Fibroblast of peridontal ligament (primary cell): ENCODE results near the gene ITIH3.
A peak's percentile ranks its signal among the peaks of the same experiment; 100 is the strongest.

Experiments
- DNase-seq: peaks from one replicate; pipeline ENCODE4 v3.0.0-alpha.2; 2010; ENCODE audit errors: extremely low read depth

ITIH3 gene

DNA sequence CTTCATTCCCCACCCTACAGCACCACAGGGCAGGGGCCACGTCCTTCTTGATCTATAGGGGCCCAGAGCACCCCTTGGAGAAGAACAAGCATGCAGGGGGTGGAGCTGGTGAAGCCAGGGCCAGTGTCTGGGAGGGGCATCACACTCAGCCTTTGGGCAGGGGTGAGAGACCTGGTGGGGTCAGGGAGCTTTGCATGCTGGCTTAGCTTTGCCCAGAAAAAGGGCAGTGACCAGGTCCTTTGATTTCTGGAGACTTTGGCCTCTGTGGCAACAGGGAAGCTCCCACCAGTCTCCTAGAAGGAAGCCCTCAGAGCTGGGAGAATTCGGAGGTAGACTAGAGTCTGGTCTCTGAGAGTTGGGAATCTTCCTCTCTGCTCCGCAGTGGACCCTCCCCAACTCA, 34.9 kb downstream of the ITIH3 start:
- DNase-seq, result no peak

DNA sequence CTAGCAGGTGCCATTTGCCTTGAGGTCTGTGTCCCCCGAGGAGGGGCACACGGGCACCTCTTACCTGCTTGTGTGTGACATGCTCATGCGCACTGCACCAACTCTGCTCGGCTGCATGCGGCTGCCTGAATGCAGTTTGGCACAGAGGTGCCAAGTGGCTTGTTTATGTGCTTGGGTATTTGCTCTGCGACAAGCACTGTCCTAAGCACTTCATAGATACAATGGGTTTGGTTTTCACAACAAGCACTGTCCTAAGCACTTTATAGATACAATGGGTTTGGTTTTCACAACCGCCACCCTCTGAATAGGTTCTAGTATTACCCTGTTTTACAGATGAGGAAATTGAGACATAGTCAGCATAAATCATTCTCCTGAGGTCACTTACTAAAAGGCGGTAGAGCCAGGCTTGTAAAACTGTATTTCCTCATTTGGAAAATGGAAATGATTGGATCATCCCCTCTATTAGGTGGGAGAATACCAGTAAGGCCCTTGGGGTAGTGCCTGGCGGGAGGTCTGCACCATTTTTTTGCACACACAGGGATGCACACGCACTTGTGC, 35.4 kb downstream of the ITIH3 start:
- DNase-seq, result no peak

DNA sequence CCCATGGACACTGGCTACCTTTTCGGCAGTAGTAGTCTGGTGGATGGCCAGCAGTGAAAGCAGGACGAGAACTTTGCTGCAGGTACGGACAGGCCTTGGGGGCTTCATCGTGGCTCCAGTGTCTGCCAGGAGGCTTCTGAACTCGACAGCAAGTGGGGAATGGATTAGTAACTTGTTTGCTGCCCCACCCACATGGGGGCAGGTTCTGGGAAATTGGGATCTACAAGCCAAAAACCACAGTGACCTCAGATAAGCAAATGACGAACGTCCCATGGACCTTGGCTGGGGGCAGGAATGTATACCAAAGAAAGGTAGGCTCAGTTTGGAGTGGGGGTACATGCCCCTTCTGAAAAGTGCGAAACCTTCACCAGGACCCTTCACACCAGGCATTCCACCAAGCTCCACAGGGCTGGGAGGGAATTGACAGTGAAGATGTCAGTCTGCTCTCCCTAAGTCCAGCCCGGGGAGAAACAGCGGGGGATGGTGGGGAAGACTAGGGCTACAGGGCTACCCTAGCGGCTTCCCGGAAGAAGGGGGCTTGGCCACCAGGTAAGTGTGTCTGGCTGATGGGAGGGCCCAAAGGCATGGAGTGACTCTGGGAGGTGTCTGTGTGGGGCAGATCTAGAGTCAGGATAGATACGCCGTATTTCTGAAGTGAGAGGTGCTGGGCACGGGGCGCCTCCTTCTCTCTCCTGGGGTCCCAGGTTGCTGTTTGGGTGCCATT, 36.1 kb downstream of the ITIH3 start, which contains the start of gene ITIH4:
ITIH4 (minus strand) TSS at position 138 of the 724 bp plus-strand sequence; CDS start at position 108, 30 bp downstream.
- no peak for DNase-seq

DNA sequence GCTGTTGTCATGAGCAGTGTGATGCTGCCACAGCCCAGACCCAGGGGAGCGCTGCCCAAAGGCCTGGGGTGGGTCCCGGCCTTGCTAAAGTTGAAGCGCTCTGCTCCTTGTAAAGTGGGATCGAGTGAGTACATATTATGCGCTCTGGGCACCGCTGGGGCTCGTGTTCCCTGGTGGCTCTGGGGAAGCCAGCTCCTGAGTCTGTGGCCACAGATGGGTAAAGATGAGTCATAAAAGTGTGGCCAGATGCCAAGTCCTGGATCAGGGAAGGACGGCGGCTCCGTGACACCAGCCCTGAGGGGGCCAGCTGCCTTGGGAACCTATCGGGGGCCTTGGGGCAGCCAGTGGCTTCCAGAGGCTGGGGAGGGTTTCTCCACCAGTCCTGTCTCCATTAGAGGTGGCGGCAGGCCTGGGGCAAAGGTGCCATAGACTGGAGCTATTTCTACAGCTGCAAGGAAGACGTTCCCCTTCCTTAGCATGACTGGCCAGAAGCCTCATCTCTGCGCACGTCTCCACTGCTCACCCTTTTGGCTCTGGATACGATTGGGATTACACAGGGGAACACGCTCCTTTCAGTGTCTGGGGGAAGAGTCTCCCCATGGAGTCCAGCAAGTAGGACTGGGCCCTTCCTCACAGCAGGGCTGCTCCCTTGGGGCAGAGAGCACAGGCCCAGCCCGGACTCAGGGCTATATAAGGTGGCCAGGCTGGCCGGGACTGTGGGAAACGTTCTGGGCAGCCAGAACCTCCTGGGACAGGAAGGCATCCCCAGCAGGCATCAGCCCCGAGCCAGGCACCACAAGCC, 37.1 kb downstream of the ITIH3 start:
- peak; percentile 72 for DNase-seq

DNA sequence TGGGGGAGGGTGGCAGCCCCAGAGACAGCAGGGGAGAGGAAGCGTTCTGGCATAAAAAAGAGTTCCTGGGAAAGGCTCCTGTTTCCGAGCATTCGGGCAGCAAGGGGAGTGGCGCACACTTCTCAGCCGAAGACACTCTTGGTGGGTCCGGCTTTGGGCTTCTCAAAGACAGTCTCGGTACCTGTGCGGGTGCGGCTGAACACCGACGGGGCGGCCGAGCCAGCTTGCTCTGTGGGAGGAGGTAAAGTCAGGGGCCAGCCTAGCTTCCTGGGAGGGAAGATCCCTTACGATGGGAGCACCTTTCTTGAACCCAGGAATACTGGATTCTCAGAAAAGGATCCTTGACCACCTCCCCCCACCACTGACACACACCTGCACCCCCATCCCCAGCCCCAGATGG, 38.6 kb downstream of the ITIH3 start:
- no peak for DNase-seq

DNA sequence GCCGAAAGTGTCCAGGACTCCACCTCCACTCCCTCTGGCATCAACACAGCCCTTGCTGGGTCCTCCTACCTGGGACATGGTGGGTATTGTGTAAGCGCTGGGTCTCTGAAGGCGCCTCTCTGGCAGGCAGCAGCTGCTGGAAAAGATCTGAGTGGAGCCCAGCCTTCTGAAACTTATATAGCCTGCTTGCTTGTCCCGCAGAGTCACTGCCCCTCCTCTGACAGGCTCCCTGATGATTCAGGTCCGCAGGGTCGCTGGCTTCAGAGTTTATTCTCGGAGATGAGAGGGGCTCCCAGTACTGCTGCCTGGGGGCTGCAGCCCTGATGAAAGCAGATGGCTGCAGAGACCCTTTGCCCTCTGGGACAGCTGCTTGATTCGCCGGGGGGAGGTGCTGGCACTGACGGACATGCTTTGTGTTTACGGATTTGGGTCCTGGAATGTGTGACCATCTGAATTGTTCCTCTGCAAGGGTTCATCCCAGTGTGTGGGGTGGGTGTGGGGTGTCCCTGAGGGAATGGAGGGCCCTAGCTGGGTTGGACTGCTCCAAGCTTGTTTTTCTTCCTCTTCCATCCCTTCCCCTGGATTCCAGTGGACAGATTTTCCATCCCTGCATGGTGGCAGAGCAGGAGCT, 40.4 kb downstream of the ITIH3 start, which contains the start of gene MUSTN1:
MUSTN1 (minus strand) TSS at position 149 of the 631 bp plus-strand sequence; CDS start at position 78, 71 bp downstream.
- peak; percentile 14 for DNase-seq

DNA sequence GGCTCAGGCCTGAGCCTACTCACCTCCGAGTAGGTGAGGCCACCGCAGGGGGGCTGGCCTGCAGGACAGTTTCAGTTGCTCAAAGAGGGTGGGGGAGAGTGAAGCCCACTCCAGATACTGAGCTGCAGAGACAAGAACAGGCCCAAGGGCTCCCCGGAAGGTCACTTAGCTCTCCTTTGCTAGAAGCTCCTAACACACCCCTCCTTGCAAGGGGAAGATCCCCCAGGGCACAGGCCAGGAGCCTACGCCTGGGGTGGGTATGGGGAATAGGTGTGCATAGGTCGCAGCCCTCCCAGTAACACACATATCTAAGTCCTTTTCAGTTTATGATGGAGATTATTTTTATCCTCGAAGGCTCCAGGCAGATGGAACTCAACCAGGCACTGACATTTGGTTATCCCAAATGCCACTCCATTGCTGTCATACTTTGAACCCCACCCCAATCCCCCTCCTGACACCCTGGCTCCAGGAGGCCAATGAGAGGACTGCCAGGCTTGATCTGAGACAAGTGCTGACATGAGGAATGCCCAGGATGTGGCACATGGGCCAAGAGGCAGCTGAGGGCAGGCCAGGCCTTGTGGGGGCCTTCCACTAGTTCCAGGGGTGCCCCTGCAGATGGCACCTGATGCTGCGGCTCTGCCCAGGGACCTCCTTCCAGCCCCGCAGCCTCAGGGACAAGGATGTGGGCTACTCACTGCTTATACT, 41.3 kb downstream of the ITIH3 start:
- no peak for DNase-seq

DNA sequence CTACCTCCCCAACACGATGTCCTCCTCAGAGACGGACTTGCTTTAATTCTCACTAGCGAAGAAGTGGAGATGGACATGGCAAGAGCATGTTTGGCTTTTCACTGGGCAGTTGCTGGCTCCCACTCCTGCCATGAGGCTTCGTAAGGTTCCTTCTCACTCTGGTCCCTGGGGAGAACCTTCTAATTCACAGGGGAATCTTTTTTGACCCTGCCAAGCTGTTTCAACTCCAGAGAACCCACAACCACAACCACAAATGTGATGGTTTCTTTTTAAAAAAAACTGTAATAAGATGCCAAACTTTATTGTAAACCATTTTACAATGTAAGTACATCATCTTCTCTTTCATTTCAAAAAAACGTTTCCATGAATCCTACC, 41.9 kb downstream of the ITIH3 start:
- no peak for DNase-seq

DNA sequence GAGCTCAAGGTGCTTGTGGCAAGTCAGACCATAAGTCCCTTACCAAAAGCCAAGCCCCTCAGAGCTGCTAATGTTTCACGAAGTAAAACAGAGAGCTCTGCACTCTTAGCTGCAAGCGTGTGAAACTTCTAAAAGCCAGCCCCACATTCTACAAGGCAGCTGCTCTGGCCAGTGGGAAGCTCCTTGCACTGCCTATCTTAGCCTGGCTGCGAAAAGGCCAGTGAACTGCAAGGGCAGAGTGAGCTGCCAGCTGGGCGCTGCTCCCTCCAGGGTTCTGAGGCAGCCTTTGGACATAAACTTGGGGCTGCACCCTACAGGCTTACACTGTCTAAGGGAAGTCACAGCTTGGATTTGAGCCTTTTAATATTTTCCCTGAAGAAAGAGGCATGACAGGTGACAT, 42.4 kb downstream of the ITIH3 start:
- DNase-seq, result no peak

DNA sequence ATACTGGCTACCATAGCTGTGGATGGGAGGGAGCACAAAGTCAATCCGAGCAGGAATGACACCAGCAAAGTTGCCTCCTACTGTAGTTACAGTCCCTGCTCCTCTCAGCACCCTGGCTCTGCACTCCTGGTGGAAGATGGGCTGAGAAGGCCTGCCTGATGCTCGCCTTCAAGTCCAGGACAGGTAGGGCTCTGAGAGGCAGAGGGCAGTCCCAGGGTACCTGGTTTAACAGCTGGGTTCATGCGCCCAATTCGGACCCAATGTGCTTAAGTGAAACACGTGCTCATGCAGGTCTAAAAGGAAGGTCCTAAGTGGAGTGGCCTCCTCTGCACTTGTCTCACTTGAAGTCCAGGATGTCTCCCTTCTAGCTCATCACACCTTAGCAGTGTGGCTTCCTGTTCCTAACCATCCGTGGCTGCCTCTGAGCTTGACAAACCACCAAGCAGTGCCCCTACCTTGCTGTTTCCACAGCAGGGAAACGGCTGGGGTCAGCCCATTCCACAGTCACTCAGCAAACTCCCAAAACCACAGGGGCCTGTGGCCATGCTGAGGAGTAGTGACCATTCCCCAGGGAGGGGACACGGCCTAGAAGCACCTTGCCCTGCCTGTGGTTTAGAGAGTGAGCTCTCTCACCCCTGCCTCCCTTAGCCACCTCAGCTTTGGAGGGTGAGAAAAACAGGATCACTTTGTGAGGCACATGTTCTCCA, 44.1 kb downstream of the ITIH3 start:
- DNase-seq, result no peak

DNA sequence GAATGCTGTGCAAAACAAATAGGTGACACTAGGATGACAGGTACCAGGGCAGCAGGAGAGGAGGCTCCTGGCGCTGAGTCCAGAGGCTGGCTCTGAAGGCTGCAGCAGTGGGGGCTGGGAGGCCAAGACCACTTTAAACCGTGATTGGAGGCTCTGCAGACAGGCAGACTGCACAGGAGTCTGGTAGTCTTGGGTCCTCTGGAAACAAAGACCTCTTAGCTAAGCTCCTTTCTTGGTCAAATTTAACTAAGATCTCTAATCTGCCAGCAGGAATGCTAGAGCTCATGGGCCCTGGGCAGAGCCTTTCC, 44.6 kb downstream of the ITIH3 start:
- no peak for DNase-seq

DNA sequence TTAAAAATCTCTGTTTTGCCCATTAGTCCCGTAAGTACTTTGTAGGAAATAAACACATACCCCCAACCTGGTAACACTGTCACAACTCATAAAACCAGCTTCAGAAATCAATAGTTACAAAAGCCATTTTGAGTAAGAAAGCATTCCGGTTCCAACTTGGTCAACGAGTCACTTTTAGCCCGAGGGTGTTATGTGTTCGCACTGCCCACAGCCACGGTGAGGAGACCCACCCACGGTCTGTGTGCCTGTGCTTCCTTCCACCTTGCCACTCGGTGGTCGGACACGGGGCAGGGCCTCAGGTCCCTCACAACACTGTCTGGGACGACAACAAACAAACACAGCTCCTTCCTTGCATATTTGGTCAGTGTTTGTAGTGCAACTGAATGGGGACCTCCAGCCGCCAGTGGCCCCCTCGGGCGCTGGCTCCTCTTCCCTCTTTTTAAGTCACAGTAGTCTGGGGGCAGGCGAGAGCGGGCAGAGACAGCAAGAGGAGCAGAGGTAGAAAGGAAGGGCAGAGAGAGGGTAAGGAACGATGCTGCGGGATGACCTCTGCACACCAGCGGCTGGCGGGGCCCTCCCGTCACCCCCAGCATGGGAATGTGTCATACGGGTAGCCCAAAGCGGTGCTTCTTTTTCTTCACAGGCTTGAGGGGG, 45.4 kb downstream of the ITIH3 start:
- DNase-seq, result no peak

DNA sequence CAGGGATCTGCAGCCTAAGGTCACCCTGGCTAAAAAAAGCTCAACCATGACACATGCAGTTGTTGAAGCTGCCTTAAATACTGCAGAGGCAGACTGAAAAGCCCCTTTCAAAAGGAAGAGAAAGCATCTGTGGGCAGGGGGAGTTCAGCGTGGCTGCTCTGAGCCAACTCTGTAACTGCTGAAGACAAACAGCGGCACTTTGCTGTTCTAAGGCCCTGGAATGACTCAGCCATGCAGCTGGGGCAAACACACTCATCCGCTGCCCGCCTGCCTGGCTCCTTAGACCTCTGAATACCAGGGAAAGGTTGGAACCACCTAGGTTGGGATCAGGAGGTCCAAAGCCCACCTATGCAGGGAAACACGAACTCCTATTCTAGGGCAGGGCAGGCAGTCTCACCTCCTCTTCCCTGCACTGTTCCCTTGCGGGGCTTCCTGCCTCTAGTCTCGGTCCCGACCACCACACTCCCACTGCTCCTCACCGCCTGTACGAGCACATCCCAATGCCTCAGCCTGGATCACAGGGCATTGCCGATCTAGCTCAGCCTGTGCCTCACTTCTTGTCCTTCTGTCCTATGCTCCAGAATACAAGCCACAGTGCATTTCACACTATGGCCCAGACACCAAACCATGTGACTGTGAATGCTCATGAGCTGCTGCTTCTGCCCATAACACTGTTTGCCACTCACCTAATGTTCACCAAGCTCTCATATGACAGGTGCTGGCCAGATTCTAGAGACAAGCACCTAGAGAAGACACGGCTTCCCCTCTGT, 46.8 kb downstream of the ITIH3 start:
- DNase-seq, result no peak

DNA sequence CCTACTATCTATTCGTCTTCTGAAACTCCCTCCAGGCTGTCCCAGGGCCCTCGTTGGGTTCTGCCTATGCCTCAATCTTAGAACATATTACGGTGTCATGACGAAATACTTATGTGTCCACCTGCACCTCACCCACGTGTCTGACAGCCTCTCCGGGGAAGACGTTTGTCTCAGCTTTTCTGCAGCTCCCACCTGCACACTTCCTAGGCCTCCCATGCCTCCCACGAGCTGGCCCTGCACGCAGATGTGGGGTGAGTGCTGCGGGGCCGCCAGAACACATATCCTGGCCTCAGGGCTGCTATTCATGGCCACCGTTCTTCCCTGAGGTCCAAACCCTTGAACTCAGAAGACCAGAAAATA, 47.4 kb downstream of the ITIH3 start:
- no peak for DNase-seq

DNA sequence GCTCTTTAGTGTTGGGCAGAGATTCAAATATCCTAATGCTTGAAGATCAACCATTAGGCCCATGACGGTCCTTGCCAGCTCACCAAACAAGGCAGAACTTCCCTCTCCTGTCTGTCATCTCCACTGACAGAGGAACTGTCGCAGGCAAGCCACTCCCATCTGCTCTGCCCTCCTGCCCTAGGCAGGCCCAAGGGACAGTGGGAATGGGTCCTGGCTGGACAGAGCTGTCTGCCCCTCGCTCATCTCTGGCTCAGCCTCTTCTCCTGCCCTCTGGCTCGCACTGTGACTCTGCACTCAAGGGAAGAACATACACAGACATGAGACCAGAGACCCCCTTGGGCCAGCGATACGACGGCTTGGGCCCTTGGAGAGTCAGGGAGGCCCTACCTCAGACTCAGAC, 47.8 kb downstream of the ITIH3 start:
- DNase-seq, result no peak

DNA sequence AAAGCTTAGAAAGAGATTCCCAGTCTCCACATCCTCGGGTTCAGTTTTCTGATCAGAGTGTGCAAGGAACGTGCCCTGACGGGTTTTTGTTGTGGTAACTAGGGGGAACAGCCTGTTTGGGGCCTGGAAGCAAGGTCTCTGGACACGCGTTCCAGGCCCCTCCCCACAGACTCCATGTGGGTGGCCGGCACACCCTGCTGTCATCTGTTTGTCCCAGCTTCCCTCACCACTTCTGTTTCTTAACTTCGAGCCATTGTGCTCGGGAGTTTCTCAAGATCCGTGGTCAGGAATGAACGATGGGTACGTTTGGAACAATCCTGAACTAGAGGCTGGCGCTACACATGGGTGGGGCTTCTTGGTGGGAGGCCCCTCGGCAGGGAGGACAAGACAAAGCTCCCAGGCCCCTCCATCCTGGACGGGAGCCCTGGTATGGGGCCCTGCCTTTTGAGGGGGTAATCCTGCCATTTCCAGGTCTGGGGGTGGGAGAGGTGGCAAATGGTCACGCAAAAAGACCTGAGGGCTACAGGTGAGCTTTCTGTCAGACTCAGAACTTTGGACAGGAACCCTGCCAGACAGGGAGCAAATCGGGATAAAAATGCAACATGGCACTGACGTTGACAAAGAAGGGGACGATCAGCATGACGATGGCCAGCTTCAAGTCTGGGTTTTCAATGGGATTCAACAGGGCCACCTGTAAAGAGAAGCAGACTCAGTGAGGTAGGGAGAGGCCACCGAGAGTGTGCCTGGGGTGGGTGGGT, 48.7 kb downstream of the ITIH3 start:
- DNase-seq, result no peak

DNA sequence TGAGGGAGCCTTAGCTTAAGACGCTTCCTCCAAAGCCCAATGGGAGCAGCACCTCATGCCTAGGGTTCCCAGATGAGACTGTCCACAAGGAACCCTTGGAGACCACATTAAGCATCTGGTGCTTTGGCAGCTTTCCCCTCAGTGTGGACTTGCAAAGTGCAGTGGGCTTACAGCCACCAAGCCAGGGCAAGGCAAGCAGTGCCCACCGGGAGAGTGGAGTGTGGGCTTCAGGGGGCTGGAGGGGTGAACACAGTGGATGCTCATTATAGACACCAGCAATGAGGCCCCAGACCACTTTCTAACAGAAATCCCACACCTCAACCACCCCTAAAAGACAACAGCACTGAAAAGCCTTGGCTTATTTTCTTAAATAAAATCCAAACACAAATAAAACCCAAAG, 49.3 kb downstream of the ITIH3 start:
- DNase-seq, result no peak

DNA sequence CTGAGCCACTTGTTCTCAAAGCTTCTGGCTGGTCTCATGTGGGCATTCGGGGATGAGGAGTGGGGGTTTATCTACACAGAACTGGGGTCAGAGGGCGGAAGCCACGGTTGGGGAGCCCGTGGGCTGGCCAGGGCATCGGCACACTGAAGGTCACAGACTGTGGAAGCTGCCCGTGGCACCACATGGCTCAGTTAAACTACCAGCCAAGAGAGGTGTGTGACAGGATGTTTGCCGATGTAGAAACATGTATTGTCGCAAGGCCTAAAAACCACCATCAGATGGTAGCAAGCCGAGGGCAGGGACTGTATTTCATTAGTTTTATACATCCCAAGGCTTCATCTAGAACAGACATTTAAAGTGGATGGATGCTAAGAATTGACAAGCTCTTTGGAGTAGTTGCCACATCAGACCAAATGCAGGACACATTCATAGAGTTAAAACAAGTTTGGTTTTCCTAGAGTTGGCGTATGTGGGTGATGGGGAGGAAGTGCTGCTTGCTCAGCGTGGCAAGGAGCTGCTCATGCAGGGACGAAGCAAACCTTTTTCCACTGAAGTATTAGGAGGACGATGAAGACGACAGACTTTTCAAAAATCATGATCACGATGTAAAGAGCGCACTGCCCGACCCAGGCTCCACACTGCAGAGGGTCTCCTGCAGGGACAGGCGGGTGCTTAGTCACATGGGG, 49.8 kb downstream of the ITIH3 start:
- no peak for DNase-seq

DNA sequence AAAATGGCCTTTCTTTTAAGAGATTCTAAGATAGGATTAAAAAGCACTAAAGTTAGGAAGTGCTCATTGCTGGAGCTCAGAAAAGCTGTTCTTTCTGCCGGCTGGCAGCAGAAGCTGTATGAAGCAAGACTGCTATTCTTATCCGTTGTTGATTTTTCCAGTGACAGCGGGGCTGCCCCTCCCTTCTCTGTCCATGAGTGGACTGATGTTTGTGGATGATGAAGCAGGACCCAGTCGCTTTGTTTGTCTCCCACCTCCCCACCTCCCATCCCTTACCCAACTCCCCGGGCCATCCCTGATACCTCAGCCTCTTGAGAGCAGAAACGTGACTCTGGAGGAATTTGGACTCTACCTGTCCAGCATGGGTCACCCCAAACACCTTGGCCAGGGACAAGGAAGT, 50.6 kb downstream of the ITIH3 start:
- DNase-seq, result peak; percentile 66
